H1 (cell line): ENCODE data around the gene ELP4.

Source experiments
- POLR2A ChIP-seq, 2 experiments: IDR thresholded peaks; 1 replicate in 1 of 2; 2 replicates in 1 of 2; pipeline ENCODE4 v1.6.1; 2011; ENCODE audit warnings: low read depth in 2 of 2, low read length in 2 of 2, mild to moderate bottlenecking in 2 of 2; ENCODE audit errors: control extremely low read depth in 1 of 2
- POU5F1 ChIP-seq: IDR thresholded peaks from 2 replicates; pipeline ENCODE4 v1.6.1; 2011; ENCODE audit warnings: low read depth, mild to moderate bottlenecking, low read length, moderate library complexity
- SP1 ChIP-seq: IDR thresholded peaks from 2 replicates; pipeline ENCODE4 v1.6.1; 2011; ENCODE audit warnings: low read depth, low read length
- SUZ12 ChIP-seq: fragments of 200-600 bp; sonication (generic); IDR thresholded peaks from 2 replicates; pipeline ENCODE4 v1.6.1; 2012; ENCODE audit warnings: mild to moderate bottlenecking, inconsistent platforms, low read length, moderate library complexity, mixed read lengths
- TAF7 ChIP-seq: optimal IDR thresholded peaks from 2 replicates; pipeline ENCODE3; 2011; ENCODE audit warnings: low read depth, mild to moderate bottlenecking, inconsistent platforms, low read length, moderate library complexity, borderline replicate concordance
- ZNF274 ChIP-seq: IDR thresholded peaks from 2 replicates; pipeline ENCODE4 v1.7.0; 2012; ENCODE audit warnings: low read length, borderline replicate concordance; ENCODE audit errors: extremely low read depth
- TF ChIP-seq, protein P1 (sequence below), 3 experiments: IDR thresholded peaks; 1 replicate in 2 of 3; 2 replicates in 1 of 3; pipeline versions ENCODE4 v1.5.1 to v1.6.1; 2011; ENCODE audit warnings: low read length in 3 of 3, mild to moderate bottlenecking in 3 of 3, inconsistent platforms in 2 of 3, low read depth in 1 of 3, moderate library complexity in 1 of 3; ENCODE audit not compliant: insufficient read depth in 1 of 3; ENCODE audit errors: control extremely low read depth in 1 of 3
- TF ChIP-seq, protein P2 (sequence below): IDR thresholded peaks from 2 replicates; pipeline ENCODE4 v1.6.1; 2011; ENCODE audit warnings: low read depth, mild to moderate bottlenecking, low read length; ENCODE audit not compliant: insufficient read depth

DNA sequence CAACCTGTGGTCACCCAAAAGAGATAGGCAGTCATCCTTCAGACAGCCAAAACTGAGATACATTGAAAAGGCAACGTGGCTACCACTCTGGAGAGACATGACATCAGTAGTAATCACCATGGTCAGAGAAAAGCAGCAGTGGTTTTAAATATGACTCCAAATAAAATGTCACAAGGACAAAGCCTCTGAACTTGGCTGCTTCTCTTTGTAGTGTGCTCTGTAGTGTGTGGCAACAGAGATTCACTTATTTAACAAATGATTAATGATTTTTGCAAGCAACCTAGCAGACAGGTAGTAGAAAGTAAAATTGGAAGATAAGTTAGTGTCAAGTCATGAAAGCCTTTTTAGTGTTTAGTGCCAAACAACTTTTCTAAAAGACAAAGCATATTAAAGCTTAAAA, 238.0 kb downstream of the ELP4 start:
- TF ChIP-seq, protein P1, sequence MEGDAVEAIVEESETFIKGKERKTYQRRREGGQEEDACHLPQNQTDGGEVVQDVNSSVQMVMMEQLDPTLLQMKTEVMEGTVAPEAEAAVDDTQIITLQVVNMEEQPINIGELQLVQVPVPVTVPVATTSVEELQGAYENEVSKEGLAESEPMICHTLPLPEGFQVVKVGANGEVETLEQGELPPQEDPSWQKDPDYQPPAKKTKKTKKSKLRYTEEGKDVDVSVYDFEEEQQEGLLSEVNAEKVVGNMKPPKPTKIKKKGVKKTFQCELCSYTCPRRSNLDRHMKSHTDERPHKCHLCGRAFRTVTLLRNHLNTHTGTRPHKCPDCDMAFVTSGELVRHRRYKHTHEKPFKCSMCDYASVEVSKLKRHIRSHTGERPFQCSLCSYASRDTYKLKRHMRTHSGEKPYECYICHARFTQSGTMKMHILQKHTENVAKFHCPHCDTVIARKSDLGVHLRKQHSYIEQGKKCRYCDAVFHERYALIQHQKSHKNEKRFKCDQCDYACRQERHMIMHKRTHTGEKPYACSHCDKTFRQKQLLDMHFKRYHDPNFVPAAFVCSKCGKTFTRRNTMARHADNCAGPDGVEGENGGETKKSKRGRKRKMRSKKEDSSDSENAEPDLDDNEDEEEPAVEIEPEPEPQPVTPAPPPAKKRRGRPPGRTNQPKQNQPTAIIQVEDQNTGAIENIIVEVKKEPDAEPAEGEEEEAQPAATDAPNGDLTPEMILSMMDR (IDR thresholded peaks at IDR 0.05; ENCODE audit: control extremely low read depth in 1 of 3, insufficient read depth in 1 of 3, low read depth in 1 of 3, low read length in 3 of 3) = no peak
- TF ChIP-seq SP1 = no peak
- no peak for TF ChIP-seq ZNF274
- TF ChIP-seq POU5F1 = no peak
- no peak for TF ChIP-seq SUZ12
- TF ChIP-seq, protein P2, sequence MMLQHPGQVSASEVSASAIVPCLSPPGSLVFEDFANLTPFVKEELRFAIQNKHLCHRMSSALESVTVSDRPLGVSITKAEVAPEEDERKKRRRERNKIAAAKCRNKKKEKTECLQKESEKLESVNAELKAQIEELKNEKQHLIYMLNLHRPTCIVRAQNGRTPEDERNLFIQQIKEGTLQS = no peak
- TF ChIP-seq POLR2A (IDR thresholded peaks at IDR 0.05; ENCODE audit: control extremely low read depth in 1 of 2, low read depth in 2 of 2, low read length in 2 of 2) = no peak
- TF ChIP-seq TAF7 = no peak
